Mesenchymal stem cell (in vitro differentiated cells and primary cell): ENCODE results near the gene POU4F3.
A peak's percentile ranks its signal among the peaks of the same experiment; 100 is the strongest.

Experiments
- DNase-seq: peaks from one replicate; pipeline ENCODE4 v3.0.0-alpha.2; 2013
- H2AFZ ChIP-seq: one replicate; pipeline ENCODE4 v1.6.1; 2013; ENCODE audit warnings: low read depth, mild to moderate bottlenecking, control low read depth, inconsistent platforms, low read length, moderate library complexity
- H2AK5ac ChIP-seq: 2 replicates; pipeline ENCODE4 v1.6.1; 2013; ENCODE audit warnings: low read length, moderate library complexity, mild to moderate bottlenecking, inconsistent platforms; ENCODE audit not compliant: severe bottlenecking
- H2BK120ac ChIP-seq: one replicate; pipeline ENCODE4 v1.6.1; 2013; ENCODE audit warnings: low read depth, mild to moderate bottlenecking, inconsistent platforms, low read length, moderate library complexity
- H2BK12ac ChIP-seq, 2 experiments: one replicate each; pipeline ENCODE4 v1.6.1; 2013; ENCODE audit warnings: inconsistent platforms in 2 of 2, low read length in 2 of 2, mild to moderate bottlenecking in 2 of 2, moderate library complexity in 2 of 2, control low read depth in 1 of 2
- H2BK15ac ChIP-seq: one replicate; pipeline ENCODE4 v1.6.1; 2013; ENCODE audit warnings: mild to moderate bottlenecking, low read depth, inconsistent platforms; ENCODE audit not compliant: poor library complexity, severe bottlenecking
- H2BK5ac ChIP-seq: 2 replicates; pipeline ENCODE4 v1.6.1; 2013; ENCODE audit warnings: low read depth, mild to moderate bottlenecking, low read length, control low read depth, inconsistent platforms; ENCODE audit not compliant: poor library complexity, severe bottlenecking
- H3K14ac ChIP-seq, 2 experiments: one replicate each; pipeline ENCODE4 v1.6.1; 2013; ENCODE audit warnings: inconsistent platforms in 2 of 2, low read length in 2 of 2, control low read depth in 1 of 2, mild to moderate bottlenecking in 1 of 2, moderate library complexity in 1 of 2
- H3K18ac ChIP-seq, 2 experiments: one replicate each; pipeline ENCODE4 v1.6.1; 2013; ENCODE audit warnings: inconsistent platforms in 2 of 2, low read length in 2 of 2, control low read depth in 1 of 2, low read depth in 1 of 2, mild to moderate bottlenecking in 1 of 2
- H3K23ac ChIP-seq, 2 experiments: one replicate each; pipeline ENCODE4 v1.6.1; 2013; ENCODE audit warnings: inconsistent platforms in 2 of 2, low read length in 2 of 2, mild to moderate bottlenecking in 2 of 2, moderate library complexity in 2 of 2, control low read depth in 1 of 2
- H3K27ac ChIP-seq: 2 replicates; pipeline ENCODE4 v1.5.1; 2013; ENCODE audit warnings: mild to moderate bottlenecking, moderate library complexity, low read length, control low read depth, inconsistent platforms; ENCODE audit not compliant: poor library complexity, severe bottlenecking
- H3K27me3 ChIP-seq, 2 experiments: 2 replicates each; pipeline versions ENCODE4 v1.6.1 to v1.7.0; 2013; ENCODE audit warnings: low read length in 2 of 2, mild to moderate bottlenecking in 2 of 2, moderate library complexity in 2 of 2, control low read depth in 1 of 2, inconsistent platforms in 1 of 2; ENCODE audit not compliant: control insufficient read depth in 1 of 2, insufficient read depth in 1 of 2
- H3K36me3 ChIP-seq, 2 experiments: 2 replicates each; pipeline versions ENCODE4 v1.6.1 to v1.7.0; 2013; ENCODE audit warnings: low read length in 2 of 2, control low read depth in 1 of 2, inconsistent platforms in 1 of 2, low read depth in 1 of 2, mild to moderate bottlenecking in 1 of 2; ENCODE audit not compliant: insufficient read depth in 2 of 2, control insufficient read depth in 1 of 2
- H3K4ac ChIP-seq, 2 experiments: one replicate each; pipeline ENCODE4 v1.6.1; 2013; ENCODE audit warnings: inconsistent platforms in 2 of 2, low read length in 2 of 2, mild to moderate bottlenecking in 2 of 2, moderate library complexity in 2 of 2, control low read depth in 1 of 2, low read depth in 1 of 2
- H3K4me1 ChIP-seq: 2 replicates; pipeline ENCODE4 v1.6.1; 2013; ENCODE audit warnings: low read depth, low read length, control low read depth; ENCODE audit not compliant: control insufficient read depth, insufficient read depth
- H3K4me2 ChIP-seq: 2 replicates; pipeline ENCODE4 v1.6.1; 2013; ENCODE audit warnings: low read length, mild to moderate bottlenecking, inconsistent platforms; ENCODE audit not compliant: poor library complexity, severe bottlenecking
- H3K4me3 ChIP-seq, 2 experiments: 2 replicates each; pipeline versions ENCODE4 v1.5.1 to v1.7.0; 2013; ENCODE audit warnings: low read length in 2 of 2, mild to moderate bottlenecking in 2 of 2, control low read depth in 1 of 2, low read depth in 1 of 2; ENCODE audit not compliant: insufficient read depth in 1 of 2
- H3K79me1 ChIP-seq: replicated peaks from 2 replicates; pipeline ENCODE4 v1.6.1; 2013; ENCODE audit warnings: mild to moderate bottlenecking, control low read depth, low read length, inconsistent platforms; ENCODE audit not compliant: poor library complexity, severe bottlenecking
- H3K9ac ChIP-seq: 2 replicates; pipeline ENCODE4 v1.7.0; 2013; ENCODE audit warnings: mild to moderate bottlenecking, low read length, moderate library complexity
- H3K9me3 ChIP-seq: 2 replicates; pipeline ENCODE4 v1.7.0; 2013; ENCODE audit warnings: mild to moderate bottlenecking, low read length; ENCODE audit not compliant: control insufficient read depth
- H4K8ac ChIP-seq: one replicate; pipeline ENCODE4 v1.6.1; 2013; ENCODE audit warnings: inconsistent platforms, mild to moderate bottlenecking, low read length, moderate library complexity
- H4K91ac ChIP-seq: one replicate; pipeline ENCODE4 v1.6.1; 2013; ENCODE audit warnings: mild to moderate bottlenecking, low read length, inconsistent platforms
- WGBS: methylation state at CpG from one replicate; pipeline ENCODE4 v1.1.7; 2013; ENCODE audit warnings: mixed read lengths; 5-methylcytosine and 5-hydroxymethylcytosine counted together

POU4F3 gene

DNA sequence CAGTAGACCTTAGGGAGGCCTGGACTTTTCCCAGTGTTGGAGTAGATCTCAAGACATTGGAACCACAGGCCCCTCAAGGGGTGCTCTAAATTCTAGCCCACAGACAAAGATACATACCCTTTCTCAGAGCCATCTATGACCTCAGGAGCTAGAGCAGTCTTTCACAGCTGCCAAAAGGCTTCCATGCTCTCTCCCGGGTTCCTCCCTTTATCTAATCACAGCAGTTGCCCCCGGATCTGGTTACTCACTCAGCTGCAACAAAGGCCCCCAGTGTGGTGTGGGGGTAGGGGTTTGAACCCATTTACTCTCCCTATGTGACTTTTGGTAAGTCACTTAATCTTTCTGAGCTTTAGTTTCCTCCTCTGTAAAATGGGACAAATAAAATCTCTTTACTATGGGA lies 27.0 kb downstream of the POU4F3 start:
- DNase-seq: no peak
- Histone ChIP-seq H3K4ac (no peak overlapping the region), H3K9me3 (no peaks in the 10 kb centered on the region), H3K4me2 (no peak overlapping the region), H3K27me3 (peaks cover 21 to 27% of the 10 kb centered on the region in 2 experiments), H2AK5ac (no peak overlapping the region), H3K27ac (no peak overlapping the region), H2BK15ac (no peak overlapping the region), H2AFZ (no peak overlapping the region), H2BK12ac (no peak overlapping the region), H3K79me1 (no peaks in the 10 kb centered on the region), H2BK120ac (no peak overlapping the region), H4K91ac (no peak overlapping the region), H3K18ac (no peak overlapping the region), H2BK5ac (no peak overlapping the region), H3K4me3 (no peak overlapping the region), H3K23ac (no peak overlapping the region), H3K36me3 (no peaks in the 10 kb centered on the region), H3K9ac (no peak overlapping the region), H3K4me1 (no peaks in the 10 kb centered on the region), H4K8ac (no peak overlapping the region), H3K14ac (no peak overlapping the region)
- WGBS: no CpG with 5 or more reads among the region's 2 CpGs

DNA sequence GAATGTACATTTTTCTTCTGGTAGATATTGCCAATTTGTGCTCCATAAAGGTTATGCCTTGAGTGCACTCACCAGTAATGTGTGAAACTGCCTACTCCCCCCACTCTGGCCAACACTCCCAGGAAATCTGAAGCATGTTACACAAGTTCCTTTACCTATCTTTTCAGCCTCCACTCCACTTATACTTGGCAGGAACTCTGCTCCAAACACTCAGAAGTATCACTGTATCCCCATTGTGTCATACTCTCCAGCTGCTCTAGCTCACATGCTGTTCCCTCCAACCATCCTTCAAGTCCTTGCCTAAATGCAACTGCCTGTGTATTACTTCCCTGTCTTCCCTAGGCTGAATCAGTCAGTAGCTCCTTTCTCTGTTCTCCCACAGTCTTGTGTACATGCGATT lies 28.3 kb downstream of the POU4F3 start:
- Histone ChIP-seq H3K4ac (no peak overlapping the region), H3K4me3 (no peak overlapping the region), H3K4me1 (no peaks in the 10 kb centered on the region), H3K79me1 (no peaks in the 10 kb centered on the region), H3K23ac (no peak overlapping the region), H2AFZ (no peak overlapping the region), H3K9ac (no peak overlapping the region), H3K14ac (no peak overlapping the region), H2BK120ac (no peak overlapping the region), H4K91ac (no peak overlapping the region), H3K27me3 (peaks cover 21 to 24% of the 10 kb centered on the region in 2 experiments), H2BK5ac (no peak overlapping the region), H3K4me2 (no peak overlapping the region), H2BK12ac (no peak overlapping the region), H3K36me3 (no peaks in the 10 kb centered on the region), H2BK15ac (no peak overlapping the region), H3K9me3 (no peaks in the 10 kb centered on the region), H3K18ac (no peak overlapping the region), H4K8ac (no peak overlapping the region), H2AK5ac (no peak overlapping the region), H3K27ac (no peak overlapping the region)
- no CpG with 5 or more reads among the region's 1 CpG for WGBS
- DNase-seq: no peak

DNA sequence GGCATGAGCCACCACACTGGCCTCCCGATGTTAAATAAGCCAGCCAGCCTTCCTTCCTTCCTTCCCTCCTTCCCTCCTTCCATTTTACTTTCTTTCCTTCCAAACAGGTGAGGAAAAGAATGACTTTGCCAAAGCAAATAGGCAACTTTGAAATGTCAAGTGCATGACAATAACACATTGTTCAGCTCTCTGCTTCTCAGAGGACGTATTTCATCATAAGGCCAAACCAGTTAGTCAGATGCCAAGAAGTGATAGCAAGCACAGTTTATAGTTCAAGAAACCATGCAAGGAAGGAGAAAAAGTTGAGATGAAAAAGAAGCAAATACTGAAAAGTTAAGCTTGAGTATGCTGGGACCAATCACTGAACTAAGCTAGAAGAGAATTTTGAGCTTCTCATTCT lies 29.5 kb downstream of the POU4F3 start:
- H2BK120ac ChIP-seq: no peak overlapping the region
- H4K91ac ChIP-seq: no peak overlapping the region
- H2AK5ac ChIP-seq: no peak overlapping the region
- no peak overlapping the region for H3K23ac ChIP-seq
- no peak overlapping the region for H3K14ac ChIP-seq
- H3K27me3 ChIP-seq: peaks cover 21 to 24% of the 10 kb centered on the region in 2 experiments
- no peaks in the 10 kb centered on the region for H3K36me3 ChIP-seq
- H3K18ac ChIP-seq: no peak overlapping the region
- H2AFZ ChIP-seq: no peak overlapping the region
- no peak overlapping the region for H3K4me2 ChIP-seq
- H2BK5ac ChIP-seq: no peak overlapping the region
- DNase-seq: no peak
- WGBS: 100% methylated on average over 1 of the region's 2 CpGs
- H3K4ac ChIP-seq: no peak overlapping the region
- no peak overlapping the region for H2BK15ac ChIP-seq
- H3K9ac ChIP-seq: no peak overlapping the region
- H4K8ac ChIP-seq: no peak overlapping the region
- H3K4me3 ChIP-seq: no peak overlapping the region
- no peaks in the 10 kb centered on the region for H3K79me1 ChIP-seq
- H3K9me3 ChIP-seq: no peaks in the 10 kb centered on the region
- no peak overlapping the region for H3K27ac ChIP-seq
- no peak overlapping the region for H2BK12ac ChIP-seq
- no peaks in the 10 kb centered on the region for H3K4me1 ChIP-seq

DNA sequence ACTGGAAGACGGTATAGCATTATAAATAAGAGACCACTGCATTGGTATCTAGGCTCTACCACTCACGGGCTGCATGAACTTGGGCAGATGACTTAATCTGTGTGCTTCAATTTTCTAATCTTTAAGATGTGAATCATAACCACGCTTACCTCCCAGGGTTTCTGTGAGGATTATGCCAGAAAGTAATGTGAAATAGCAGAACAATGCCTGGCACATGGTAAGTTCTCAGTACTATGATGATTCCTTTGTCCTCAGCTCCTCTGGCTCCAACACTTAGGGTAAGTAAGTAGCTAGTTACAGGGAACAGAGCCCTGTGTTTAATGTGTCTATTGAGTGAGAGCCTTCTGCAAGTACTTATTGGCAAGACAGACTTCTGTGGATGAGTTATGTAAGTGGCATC lies 31.1 kb downstream of the POU4F3 start:
- Histone ChIP-seq H3K4me3 (no peak overlapping the region), H3K9ac (no peak overlapping the region), H3K36me3 (no peaks in the 10 kb centered on the region), H2AFZ (no peak overlapping the region), H3K23ac (no peak overlapping the region), H3K27ac (no peak overlapping the region), H3K4me2 (no peak overlapping the region), H2BK15ac (no peak overlapping the region), H3K14ac (no peak overlapping the region), H3K18ac (no peak overlapping the region), H3K79me1 (no peaks in the 10 kb centered on the region), H2BK120ac (no peak overlapping the region), H4K91ac (no peak overlapping the region), H3K27me3 (peaks cover 16 to 24% of the 10 kb centered on the region in 2 experiments), H2AK5ac (no peak overlapping the region), H3K4ac (no peak overlapping the region), H2BK12ac (no peak overlapping the region), H3K4me1 (no peaks in the 10 kb centered on the region), H3K9me3 (no peaks in the 10 kb centered on the region), H2BK5ac (no peak overlapping the region), H4K8ac (no peak overlapping the region)
- WGBS: 82% methylated on average over 3 of the region's 3 CpGs
- peak; percentile 1 for DNase-seq
